Tongue (tissue), 2 donors: ENCODE data around the gene MAPK1. TPM values are rescaled to one million over a fixed set of nuclear protein-coding genes. Genes with fewer than 3 reads are reported as not detected.
A peak's percentile ranks its signal among the peaks of the same experiment; 100 is the strongest.
"Not testable (repeated sequence)": the region's sequence is repeated elsewhere in the genome, so short reads cannot be mapped to it uniquely, and the experiment has no call there.

Experiments used
- DNase-seq: peaks from one replicate; pipeline ENCODE4 v3.0.0-alpha.2; 2015
- total RNA-seq: library from RNA; depleted of rRNA; stranded (reverse); fragments of >200 nt; gene quantifications from one replicate; pipeline ENCODE4 v1.2.3, GENCODE V29; 2014

The MAPK1 gene
- 88.3 TPM for total RNA-seq

DNA sequence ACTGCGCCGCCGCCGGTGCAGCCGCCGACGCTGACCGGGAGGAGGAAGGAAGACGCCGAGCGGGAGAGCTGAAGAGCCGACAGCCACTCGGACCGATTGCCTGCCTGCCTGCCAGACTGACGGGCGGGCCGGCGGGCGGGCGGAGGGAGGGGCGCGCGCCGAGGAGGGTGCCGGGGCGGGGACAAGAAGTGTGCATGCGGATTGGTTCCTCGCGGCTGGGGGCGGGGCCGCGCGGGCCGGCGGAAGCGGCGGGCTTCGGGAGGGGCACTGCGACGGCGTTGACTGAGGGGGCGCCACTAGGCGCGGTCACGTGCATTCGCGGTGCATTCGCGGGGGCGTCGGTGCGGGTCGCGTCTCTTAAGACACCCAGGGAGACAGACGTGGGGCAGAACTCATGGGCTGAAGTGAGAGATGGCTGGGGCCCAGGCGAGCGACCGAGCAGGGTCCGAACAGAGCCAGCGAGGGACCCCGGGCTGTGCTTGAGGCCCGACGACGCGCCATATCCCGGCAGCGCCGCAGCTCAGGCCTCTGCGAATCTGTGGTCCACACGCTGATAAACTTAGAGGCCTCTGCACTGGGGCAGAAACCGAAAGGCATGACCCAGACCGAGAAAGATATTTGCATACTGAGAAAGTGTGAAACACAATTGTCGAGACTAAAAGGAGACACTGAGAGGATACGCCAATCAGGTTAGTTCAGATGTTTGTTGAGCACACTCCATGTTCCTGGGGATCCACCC, at the start of gene MAPK1:
MAPK1 (minus strand) TSS at position 118 of the 739 bp plus-strand sequence. CDS start 205 bp downstream, outside the sequence.
- peak; percentile 96 for DNase-seq

DNA sequence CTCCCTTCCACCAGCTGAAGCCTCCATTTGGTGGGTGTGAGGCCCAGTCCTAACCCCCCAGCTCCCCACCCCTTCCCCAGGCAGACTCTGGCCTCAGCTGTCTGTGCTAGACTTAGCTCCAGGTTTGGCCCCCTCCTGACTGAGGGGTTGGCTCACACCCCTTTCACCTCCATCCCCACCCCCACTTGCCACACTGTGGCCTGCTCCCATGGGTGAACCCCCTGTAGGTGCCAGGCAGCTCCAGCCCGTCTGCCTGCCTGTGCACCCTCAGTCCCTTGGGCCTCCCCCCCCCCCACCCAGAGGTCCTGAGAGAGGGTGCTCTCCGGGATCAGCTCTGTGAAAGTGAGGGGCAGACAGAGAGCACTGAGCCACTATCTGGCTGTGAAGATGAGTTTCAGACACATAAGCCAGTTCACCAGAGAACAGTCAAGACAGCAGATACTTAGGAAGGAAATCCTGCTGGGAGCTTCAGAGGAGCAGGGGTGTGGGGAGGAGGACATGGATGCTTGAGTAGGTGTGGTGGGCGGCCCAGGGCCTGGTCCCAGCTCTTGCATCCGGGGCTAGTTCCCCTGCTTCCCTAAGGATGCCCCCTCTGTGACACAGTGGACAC, 49.0 kb upstream of the MAPK1 start:
- DNase-seq = no peak

DNA sequence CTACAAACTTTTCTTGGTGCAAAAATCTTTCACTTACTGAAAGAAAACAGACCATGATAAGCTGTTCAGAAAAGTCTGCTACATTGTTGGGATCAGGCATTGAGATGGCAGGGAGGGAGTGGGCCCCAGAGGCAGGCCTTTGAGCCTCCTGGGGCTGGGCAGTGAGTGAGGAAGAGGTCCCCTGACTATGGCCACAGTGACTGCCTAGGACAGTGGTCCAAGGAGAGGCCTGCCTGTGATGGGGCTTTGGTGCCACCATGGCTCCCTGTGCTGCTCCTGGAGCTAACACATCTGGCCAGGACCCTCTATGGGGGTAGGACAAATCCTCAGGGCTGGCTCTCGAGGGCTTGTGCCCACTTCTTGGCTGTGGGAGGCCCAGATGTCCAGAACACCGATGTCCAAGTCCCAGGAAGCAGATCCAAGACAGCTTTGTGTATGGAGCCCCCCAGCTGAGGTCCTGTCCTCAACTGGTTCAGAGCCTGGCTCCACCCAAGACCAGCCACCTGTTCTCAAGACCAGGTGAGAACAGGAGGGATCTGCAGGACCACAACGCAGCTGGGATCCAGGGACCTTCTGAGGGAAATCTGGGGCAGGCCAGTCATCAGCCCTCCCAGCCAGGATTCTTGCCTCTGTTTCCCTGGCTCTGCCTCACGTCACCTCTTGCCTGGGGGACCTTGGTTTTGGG, 48.3 kb upstream of the MAPK1 start:
- DNase-seq = no peak

DNA sequence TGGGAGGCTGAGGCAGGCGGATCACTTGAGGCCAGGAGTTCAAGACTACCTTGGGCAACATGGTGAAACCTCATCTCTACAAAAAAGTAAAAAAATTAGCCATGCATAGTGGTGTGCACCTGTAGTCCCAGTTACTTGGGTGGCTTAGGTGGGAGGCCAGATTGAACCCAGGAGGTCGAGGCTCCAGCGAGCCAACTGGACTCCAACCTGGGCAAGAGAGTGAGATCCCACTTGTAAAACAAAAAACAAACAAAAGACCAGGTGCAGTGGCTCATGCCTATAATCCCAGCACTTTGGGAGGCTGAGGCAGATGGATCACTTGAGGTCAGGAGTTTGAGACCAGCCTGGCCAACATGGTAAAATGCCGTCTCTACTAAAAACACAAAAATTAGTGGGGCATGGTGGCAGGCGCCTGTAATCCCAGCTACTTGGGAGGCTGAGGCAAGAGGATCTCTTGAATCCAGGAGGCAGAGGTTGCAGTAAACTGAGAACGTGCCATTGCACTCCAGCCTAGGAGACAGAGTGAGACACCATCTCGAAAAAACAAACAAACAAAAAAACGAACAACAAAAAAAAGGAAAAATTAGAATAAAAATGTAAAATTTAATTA, 46.7 kb upstream of the MAPK1 start:
- DNase-seq = not testable (repeated sequence)

DNA sequence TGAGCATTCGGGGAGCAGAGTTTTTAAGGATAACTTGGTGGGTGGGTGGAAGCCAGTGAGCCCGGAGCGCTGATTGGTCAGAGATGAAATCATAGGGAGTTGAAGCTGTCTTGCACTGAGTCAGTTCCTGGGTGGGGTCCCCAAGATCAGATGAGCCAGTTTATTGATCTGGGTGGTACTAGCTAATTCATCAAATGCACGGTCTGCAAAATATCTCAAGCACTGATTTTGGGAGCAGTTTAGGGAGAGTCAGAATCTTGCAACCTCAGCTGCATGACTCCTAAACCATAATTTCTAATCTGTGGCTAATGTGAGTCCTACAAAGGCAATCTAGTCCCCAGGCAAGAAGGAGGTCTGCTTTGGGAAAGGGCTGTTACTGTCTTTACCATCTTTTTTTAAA, 42.9 kb upstream of the MAPK1 start:
- not testable (repeated sequence) for DNase-seq

DNA sequence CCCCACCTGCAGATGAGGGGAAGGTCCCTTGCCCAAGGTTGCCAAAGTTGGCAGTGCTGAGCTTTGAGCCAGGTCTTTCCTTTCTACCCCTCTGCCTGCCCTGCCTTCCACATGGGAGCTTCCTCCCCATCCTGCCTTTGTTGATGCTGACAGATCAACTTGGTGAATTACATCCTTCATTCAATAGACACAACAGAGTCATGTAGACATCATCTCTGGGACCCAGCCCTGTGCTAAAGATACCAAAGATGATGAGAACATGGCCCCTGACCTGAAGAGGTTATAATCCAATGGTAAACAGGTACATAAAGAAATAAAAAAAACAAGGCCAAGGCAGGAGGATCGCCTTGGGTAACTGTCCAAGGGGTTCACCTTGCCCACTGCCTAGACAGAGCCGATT, 42.4 kb upstream of the MAPK1 start:
- no peak for DNase-seq

DNA sequence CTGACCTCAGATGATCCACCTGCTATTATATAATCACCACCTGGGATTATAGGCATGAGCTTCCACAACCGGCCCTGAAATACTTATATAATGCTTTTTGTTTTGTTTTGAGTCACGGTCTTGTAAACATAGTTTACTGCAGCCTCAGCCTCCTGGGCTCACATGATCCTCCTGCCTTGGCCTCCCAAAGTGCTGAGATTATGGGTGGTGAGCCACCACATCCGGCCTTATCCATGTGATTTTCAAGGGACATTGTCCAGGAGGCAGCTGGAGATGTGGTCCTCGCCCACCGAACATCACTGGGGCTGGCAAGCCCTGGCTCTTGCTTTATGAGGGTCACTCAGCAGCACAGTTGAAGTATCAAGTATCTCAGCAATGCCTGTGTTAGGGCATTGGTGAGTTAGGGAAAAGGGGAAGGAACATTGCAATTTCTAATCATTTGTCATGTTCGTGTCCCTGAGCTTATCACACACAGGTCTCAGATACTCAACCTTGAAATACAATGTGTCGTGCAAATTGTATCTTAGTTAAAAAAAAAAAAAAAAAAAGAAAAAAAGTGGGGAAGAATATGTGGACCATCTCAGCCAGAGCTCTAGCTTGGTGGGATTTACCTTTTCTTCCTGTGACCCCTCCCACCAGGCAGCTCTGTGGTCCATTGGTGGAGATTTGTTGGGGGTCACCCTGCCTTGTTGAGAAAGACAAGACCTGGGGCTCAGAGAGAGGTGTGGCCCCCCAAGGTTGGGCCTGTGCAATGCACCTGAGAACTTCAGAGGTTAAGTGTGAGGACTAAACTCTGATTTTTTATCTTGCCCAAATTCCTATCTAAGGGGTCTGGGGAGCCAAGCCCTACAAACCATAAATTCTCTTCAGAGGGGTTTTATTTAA, 40.4 kb upstream of the MAPK1 start:
- DNase-seq = no peak

DNA sequence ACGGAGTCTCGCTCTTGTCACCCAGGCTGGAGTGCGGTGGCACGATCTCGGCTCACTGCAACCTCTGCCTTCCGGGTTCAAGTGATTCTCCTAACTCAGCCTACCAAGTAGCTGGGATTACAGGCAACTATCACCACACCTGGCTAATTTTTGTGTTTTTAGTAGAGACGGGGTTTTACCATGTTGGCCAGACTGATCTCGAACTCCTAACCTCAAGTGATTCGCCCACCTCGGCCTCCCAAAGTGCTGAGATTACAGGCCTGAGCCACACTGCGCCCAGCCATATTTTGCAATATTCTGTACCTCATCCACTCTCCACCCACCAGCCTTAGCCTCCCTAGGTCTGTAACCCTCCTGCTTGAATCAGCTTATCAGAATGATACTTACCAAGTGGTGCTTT, 37.8 kb upstream of the MAPK1 start:
- DNase-seq = not testable (repeated sequence)

DNA sequence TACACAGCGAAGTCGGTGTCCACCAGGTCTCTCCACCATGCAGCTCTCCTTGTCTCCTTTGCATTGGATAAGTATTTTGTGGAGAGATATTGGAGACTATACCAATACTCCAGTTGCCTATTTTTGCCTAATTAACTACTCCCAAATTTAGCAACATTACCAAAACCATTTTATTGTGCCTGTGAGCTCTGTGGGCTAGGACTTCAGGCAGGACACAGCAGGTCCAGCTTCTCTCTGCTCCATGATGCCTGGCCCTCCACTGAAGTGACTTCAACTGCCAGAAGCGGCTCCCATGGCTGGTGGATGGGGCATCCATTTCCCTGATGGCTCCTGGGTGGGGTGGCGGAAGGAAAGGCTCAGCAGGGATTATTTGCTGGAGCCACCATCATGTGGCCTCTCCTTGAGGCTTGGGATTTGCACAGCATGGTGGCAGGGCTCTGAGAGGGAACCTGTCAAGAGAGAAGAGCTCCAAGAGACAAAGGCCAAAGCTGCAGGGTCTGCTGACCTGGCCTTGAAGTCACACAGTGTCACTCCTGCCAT, 36.9 kb upstream of the MAPK1 start:
- DNase-seq = no peak

DNA sequence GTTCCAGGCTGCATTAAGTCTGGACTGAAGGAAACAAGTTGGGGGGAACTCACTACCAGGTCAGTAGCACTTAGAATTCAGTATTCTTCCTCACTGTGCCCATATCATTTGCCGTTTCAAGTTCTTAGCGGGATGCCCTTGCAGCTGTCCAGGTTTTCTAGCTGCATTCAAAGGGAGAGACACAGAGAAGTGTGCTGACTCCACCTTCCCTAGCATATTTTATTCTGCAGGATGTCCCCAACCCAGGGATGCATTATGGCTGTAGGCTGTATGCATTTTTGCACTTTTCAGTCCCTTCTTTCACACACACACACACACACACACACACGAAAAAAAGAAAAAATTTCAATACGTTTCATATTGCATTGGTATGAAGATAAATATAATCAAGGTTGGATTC, 35.8 kb upstream of the MAPK1 start:
- DNase-seq = no peak

DNA sequence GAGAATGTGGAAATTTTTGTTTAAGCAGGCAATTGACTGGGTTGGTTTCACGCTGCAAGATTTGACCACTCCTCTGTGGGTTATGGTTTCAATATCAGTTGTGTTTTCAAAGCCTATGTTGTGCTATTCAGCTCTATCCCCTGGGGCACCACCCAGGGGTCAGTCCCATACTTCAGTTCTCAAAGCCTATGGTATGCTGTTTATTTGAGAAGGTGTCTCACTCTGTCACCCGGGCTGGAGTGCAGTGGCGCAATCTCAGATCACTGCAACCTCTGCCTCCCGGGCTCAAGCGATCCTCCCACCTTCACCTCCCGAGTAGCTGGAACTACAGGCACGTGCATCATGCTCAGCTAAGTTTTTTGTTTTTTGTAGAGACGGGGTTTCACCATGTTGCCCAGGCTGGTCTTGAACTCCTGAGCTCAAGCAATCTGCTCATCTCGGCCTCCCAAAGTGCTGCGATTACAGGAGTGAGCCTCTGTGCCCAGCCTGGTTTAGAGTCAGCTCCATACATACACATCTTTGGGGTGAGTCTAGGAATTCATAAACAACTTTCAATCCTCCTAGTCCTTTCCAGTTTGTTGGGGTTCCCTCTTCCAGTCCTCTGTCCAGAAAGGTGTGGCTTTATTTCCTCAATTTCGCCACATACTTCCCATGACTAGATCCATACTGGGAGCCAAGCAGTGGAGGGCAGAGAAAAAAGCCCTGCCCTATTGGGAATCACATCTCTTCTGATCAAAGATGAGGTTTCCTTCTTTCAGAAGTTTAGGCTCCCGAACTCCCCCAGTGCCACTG, 35.0 kb upstream of the MAPK1 start:
- no peak for DNase-seq

DNA sequence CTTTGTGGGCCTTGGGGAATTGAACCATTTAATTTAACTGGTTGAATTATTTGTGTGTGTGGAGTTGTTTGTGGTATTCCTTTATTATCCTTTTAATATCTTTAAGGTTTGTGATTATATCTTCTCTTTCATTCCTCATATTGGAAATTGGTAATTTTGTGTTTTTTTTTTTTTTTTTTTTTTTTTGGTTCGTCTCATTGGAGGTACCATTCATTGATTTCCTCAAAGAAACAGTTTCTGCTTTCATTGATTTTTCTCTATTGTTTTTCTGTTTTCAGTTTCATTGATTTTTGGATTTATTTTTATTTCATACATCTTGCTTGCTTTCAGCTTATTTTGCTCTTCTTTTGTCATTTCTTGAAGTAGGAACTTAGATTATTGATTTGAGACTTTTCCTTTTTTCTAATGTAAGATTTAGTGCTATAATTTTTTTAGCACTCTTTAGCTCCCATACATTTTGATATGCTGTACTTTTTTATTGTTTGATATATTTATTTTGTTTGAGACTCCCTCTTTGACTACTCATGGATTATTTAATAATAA, 31.0 kb upstream of the MAPK1 start:
- no peak for DNase-seq

DNA sequence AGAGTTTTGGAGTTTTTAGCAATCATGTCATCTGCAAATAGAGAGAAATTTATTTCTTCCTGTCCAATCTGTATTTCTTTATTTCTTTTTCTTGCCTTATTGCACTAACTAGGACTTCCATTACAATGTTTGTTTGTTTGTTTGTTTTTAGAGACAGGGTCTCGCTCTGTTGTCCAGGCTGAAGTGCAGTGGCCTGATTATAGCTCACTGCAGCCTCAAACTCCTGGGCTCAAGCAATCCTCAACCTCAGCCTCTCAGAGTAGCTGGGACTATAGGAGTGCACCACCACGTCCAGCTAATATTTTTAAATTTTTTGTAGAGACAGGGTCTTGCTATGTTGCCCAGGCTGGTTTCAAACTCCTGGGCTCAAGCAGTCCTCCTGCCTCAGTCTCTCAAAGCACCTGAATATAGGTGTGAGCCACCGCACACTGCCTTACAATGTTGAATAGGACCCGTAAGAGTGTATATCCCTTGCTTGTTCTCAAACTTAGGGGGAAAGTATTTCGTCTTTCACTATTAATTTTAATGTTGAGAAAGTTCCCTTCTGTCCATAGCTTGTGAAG, 29.6 kb upstream of the MAPK1 start:
- no peak for DNase-seq

DNA sequence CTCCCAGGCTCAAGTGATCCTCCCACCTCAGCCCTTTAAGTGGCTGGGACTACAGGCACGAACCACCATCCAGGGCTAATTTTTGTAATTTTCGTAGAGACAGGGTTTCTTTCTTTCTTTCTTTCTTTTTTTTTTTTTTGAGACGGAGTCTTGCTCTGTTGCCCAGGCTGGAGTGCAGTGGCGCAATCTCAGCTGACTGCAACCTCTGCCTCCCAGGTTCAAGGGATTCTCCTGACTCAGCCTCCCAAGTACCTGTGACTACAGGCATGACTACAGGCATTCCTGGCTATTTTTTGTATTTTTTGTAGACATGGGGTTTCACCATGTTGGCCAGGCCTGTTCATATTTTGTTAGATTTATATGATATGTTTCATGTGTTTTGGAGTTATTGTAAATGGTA, 28.8 kb upstream of the MAPK1 start:
- not testable (repeated sequence) for DNase-seq

DNA sequence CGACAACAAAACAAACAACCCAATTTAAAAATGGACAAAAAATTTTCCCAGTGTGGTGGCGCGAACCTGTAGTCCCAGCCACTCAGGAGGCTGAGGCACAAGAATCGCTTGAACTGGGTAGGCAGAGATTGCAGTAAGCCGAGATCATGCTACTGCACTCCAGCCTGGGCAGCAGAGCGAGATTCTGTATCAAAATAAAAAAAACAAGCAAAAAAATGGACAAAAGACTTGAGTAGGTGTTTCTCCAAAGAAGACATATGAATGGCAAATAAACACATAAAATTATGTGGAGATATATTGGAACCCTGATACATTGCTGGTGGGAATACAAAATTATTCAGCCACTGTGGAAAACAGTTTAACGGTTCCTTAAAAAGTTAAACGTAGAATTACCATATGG, 27.4 kb upstream of the MAPK1 start:
- no peak for DNase-seq

DNA sequence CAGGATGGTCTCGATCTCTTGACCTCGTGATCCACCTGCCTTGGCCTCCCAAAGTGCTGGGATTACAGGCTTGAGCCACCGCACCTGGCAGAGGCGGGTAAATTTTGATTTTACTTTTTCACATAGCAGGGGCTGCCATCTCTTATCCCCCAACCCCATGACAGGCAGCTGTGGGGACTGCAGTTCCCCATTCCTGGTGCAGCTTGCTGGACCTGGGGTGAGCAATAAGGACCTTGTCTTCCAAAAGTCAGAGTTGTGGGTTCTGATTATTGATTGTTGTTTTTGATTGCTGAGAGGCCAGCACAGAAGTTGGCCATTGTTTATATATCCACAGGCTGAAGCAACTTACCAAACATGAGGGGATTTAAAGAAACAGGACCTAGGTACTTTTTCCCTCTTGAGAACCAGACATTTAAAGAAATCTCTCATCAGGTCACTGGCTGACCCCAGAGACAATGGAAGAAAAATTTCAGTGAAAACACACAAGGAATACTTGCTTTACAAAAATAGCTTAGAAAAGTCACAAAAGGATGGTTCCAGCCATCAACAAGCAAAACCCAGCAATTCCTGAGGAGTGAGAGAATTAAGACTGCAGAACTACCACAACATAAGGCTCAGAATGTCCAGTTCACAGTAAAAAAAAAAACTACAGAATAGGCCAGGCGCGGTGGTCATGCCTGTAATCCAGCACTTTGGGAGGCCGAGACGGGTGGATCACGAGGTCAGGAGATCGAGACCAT, 22.0 kb upstream of the MAPK1 start:
- DNase-seq = no peak

DNA sequence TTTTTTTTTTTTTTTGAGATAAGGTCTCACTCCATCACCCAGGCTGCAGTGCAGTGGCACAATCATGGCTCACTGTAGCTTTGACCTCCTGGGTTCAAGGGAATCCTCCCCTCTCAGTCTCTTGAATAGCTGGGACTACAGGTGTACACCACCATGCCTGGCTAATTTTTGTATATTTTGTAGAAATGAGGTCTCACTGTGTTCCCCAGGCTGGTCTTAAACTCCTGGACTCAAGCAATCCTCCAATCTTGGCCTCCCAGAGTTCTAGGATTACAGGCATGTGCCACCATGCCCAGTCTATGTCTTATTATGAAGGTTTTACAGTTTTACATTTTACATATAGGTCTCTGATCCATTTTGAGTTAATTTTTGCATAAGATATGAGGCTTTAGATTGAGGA, 20.4 kb upstream of the MAPK1 start:
- DNase-seq = no peak

DNA sequence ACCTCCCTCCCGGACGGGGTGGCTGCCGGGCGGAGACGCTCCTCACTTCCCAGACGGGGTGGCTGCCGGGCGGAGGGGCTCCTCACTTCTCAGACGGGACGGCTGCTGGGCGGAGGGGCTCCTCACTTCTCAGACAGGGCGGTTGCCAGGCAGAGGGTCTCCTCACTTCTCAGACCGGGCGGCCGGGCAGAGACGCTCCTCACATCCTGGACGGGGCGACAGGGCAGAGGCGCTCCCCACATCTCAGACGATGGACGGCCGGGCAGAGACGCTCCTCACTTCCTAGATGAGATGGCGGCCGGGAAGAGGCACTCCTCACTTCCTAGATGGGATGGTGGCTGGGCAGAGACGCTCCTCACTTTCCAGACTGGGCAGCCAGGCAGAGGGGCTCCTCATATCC, 16.5 kb upstream of the MAPK1 start:
- not testable (repeated sequence) for DNase-seq

DNA sequence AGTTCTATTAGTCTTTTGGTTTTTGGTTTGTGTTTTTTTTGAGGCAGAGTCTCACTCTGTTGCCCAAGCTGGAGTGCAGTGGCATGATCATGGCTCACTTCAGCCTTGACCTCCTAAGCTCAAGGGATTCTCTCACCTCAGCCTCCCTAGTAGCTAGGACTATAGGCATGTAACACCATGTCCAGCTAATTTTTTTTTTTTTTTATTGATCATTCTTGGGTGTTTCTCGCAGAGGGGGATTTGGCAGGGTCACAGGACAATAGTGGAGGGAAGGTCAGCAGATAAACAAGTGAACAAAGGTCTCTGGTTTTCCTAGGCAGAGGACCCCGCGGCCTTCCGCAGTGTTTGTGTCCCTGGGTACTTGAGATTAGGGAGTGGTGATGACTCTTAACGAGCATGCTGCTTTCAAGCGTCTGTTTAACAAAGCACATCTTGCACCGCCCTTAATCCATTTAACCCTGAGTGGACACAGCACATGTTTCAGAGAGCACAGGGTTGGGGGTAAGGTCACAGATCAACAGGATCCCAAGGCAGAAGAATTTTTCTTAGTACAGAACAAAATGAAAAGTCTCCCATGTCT, 15.4 kb upstream of the MAPK1 start:
- not testable (repeated sequence) for DNase-seq
